IMR-90 (cell line): ENCODE results near the gene GLCCI1. TPM values are rescaled to one million over a fixed set of nuclear protein-coding genes. Genes with fewer than 3 reads are reported as not detected.

Experiments used
- ATAC-seq: fragments of 200-7000 bp; cut with Tn5 transposase; 2 replicates; pipeline ENCODE4 v1.9.1; 2020; ENCODE audit warnings: low read depth, mild to moderate bottlenecking, moderate library complexity
- BruUV-seq: library from RNA; stranded (reverse); fragments of 400-500 nt; replicated peaks from 2 replicates; lab custom pipeline; 2021; lab: Mats Ljungman, UMichigan
- CTCF ChIA-PET: fragments of 300-600 bp; formaldehyde crosslinking; extraction: SDS; loops from one replicate; lab custom pipeline; 2021; ENCODE audit warnings: antibody characterized with exemption; lab: Yijun Ruan, JAX
- POLR2A ChIA-PET: fragments of 300-600 bp; sonication (Branson Sonifier 250); formaldehyde crosslinking; loops from one replicate; lab custom pipeline; 2022; ENCODE audit warnings: antibody characterized with exemption; ENCODE audit not compliant: unreplicated experiment; lab: Charles Lee
- DNase-seq: peaks from one replicate; pipeline ENCODE4 v3.0.0; 2013
- H2AFZ ChIP-seq: replicated peaks from 2 replicates; pipeline ENCODE3; 2013; ENCODE audit warnings: low read length, mild to moderate bottlenecking; ENCODE audit not compliant: poor library complexity
- H2AK5ac ChIP-seq: 2 replicates; pipeline ENCODE4 v1.6.1; 2013; ENCODE audit warnings: low read depth, low read length, inconsistent platforms
- H2AK9ac ChIP-seq: replicated peaks from 2 replicates; pipeline ENCODE3; 2013; ENCODE audit warnings: mild to moderate bottlenecking, low read depth, low read length, moderate library complexity; ENCODE audit not compliant: poor library complexity
- H2BK120ac ChIP-seq: 2 replicates; pipeline ENCODE4 v1.6.1; 2013; ENCODE audit warnings: low read depth, low read length, inconsistent platforms
- H2BK15ac ChIP-seq: 3 replicates; pipeline ENCODE4 v1.6.1; 2013; ENCODE audit warnings: low read depth, low read length, inconsistent platforms
- H2BK20ac ChIP-seq: 2 replicates; pipeline ENCODE4 v1.6.1; 2013; ENCODE audit warnings: low read depth, mild to moderate bottlenecking, inconsistent platforms, low read length, moderate library complexity
- H2BK5ac ChIP-seq: 2 replicates; pipeline ENCODE4 v1.6.1; 2013; ENCODE audit warnings: mild to moderate bottlenecking, low read depth, low read length, inconsistent platforms; ENCODE audit not compliant: poor library complexity, severe bottlenecking
- H3K14ac ChIP-seq: replicated peaks from 2 replicates; pipeline ENCODE4 v1.6.1; 2013; ENCODE audit warnings: low read depth, low read length, inconsistent platforms
- H3K18ac ChIP-seq: 2 replicates; pipeline ENCODE4 v1.6.1; 2013; ENCODE audit warnings: low read depth, low read length, control low read depth
- H3K23ac ChIP-seq: 2 replicates; pipeline ENCODE4 v1.6.1; 2013; ENCODE audit warnings: low read depth, low read length, inconsistent platforms
- H3K27ac ChIP-seq: 2 replicates; pipeline ENCODE4 v1.5.1; 2013; ENCODE audit warnings: mild to moderate bottlenecking, control low read depth, low read length; ENCODE audit not compliant: insufficient read depth
- H3K27me3 ChIP-seq: 2 replicates; pipeline ENCODE4 v1.6.1; 2013; ENCODE audit warnings: low read length; ENCODE audit not compliant: control insufficient read depth, insufficient read depth
- H3K36me3 ChIP-seq: 2 replicates; pipeline ENCODE4 v1.6.1; 2013; ENCODE audit warnings: low read length, mixed read lengths; ENCODE audit not compliant: control insufficient read depth, insufficient read depth
- H3K4ac ChIP-seq: 2 replicates; pipeline ENCODE4 v1.6.1; 2013; ENCODE audit warnings: low read depth, low read length, inconsistent platforms
- H3K4me1 ChIP-seq: 2 replicates; pipeline ENCODE4 v1.6.1; 2013; ENCODE audit warnings: low read length, mixed read lengths; ENCODE audit not compliant: control insufficient read depth, insufficient read depth
- H3K4me2 ChIP-seq: 2 replicates; pipeline ENCODE4 v1.6.1; 2013; ENCODE audit warnings: low read depth, mild to moderate bottlenecking, control low read depth, low read length, moderate library complexity
- H3K4me3 ChIP-seq: 2 replicates; pipeline ENCODE4 v1.5.1; 2013; ENCODE audit warnings: low read depth, mild to moderate bottlenecking, control low read depth, low read length, moderate library complexity; ENCODE audit not compliant: insufficient read depth
- H3K56ac ChIP-seq: 2 replicates; pipeline ENCODE4 v1.6.1; 2013; ENCODE audit warnings: low read length, inconsistent platforms; ENCODE audit not compliant: insufficient read depth; ENCODE audit errors: extremely low read depth
- H3K79me1 ChIP-seq, 2 experiments: 2 replicates each; pipeline ENCODE4 v1.6.1; 2013; ENCODE audit warnings: low read length in 2 of 2, inconsistent platforms in 1 of 2, low read depth in 1 of 2
- H3K9ac ChIP-seq: 2 replicates; pipeline ENCODE4 v1.6.1; 2013; ENCODE audit warnings: low read depth, low read length, control low read depth
- H3K9me1 ChIP-seq: 2 replicates; pipeline ENCODE4 v1.6.1; 2013; ENCODE audit warnings: low read length, inconsistent platforms; ENCODE audit not compliant: insufficient read depth
- H3K9me3 ChIP-seq: 2 replicates; pipeline ENCODE4 v1.6.1; 2013; ENCODE audit warnings: low read length; ENCODE audit not compliant: control insufficient read depth, insufficient read depth
- H4K20me1 ChIP-seq: 2 replicates; pipeline ENCODE4 v1.6.1; 2013; ENCODE audit warnings: low read length, inconsistent platforms; ENCODE audit not compliant: insufficient read depth
- H4K5ac ChIP-seq: 2 replicates; pipeline ENCODE4 v1.6.1; 2013; ENCODE audit warnings: mild to moderate bottlenecking, low read depth, low read length, control low read depth
- H4K8ac ChIP-seq, 2 experiments: 2 replicates each; pipeline ENCODE4 v1.6.1; 2013; ENCODE audit warnings: low read depth in 2 of 2, low read length in 2 of 2, control low read depth in 1 of 2, inconsistent platforms in 1 of 2
- H4K91ac ChIP-seq: 2 replicates; pipeline ENCODE4 v1.6.1; 2013; ENCODE audit warnings: low read depth, low read length, inconsistent platforms; ENCODE audit not compliant: insufficient read depth
- BHLHE40 ChIP-seq: fragments of 150-350 bp; IDR thresholded peaks from 2 replicates; pipeline ENCODE4 v1.6.1; 2016; ENCODE audit warnings: mild to moderate bottlenecking, low read depth, low read length
- CEBPB ChIP-seq: IDR thresholded peaks from 2 replicates; pipeline ENCODE4 v1.6.1; 2012; ENCODE audit warnings: low read depth, low read length, improper control_type of control experiment
- CHD1 ChIP-seq: IDR thresholded peaks from 2 replicates; pipeline ENCODE4 v1.6.1; 2012; ENCODE audit warnings: low read depth, low read length, improper control_type of control experiment
- CTCF ChIP-seq: conservative IDR thresholded peaks from 2 replicates; pipeline ENCODE4 v1.5.1; 2012; ENCODE audit warnings: mild to moderate bottlenecking, low read depth, low read length, improper control_type of control experiment
- FOS ChIP-seq: fragments of 150-350 bp; IDR thresholded peaks from 2 replicates; pipeline ENCODE4 v1.6.1; 2016; ENCODE audit warnings: low read depth, low read length
- NFE2L2 ChIP-seq: fragments of 150-350 bp; IDR thresholded peaks from 2 replicates; pipeline ENCODE4 v1.6.1; 2016; ENCODE audit warnings: low read depth, mild to moderate bottlenecking, low read length
- POLR2A ChIP-seq: IDR thresholded peaks from 2 replicates; pipeline ENCODE4 v1.6.1; 2012; ENCODE audit warnings: mild to moderate bottlenecking, low read depth, low read length
- RAD21 ChIP-seq: IDR thresholded peaks from 2 replicates; pipeline ENCODE4 v1.6.1; 2012; ENCODE audit warnings: low read length, improper control_type of control experiment
- RCOR1 ChIP-seq: IDR thresholded peaks from 2 replicates; pipeline ENCODE4 v1.6.1; 2012; ENCODE audit warnings: mild to moderate bottlenecking, low read length, improper control_type of control experiment; ENCODE audit not compliant: insufficient replicate concordance
- RFX5 ChIP-seq: IDR thresholded peaks from 2 replicates; pipeline ENCODE4 v1.8.0; 2012; ENCODE audit warnings: low read depth, mild to moderate bottlenecking, low read length, moderate library complexity
- SMC3 ChIP-seq: fragments of 150-350 bp; IDR thresholded peaks from 2 replicates; pipeline ENCODE4 v1.6.1; 2016; ENCODE audit warnings: low read depth, mild to moderate bottlenecking, antibody characterized with exemption, low read length, moderate library complexity
- WGBS, 2 experiments: methylation state at CpG; one replicate each; pipeline versions ENCODE4 v1.1.5 to v1.1.7; 2013; ENCODE audit warnings: missing lambda C conversion rate in 2 of 2; ENCODE audit not compliant: insufficient read length in 1 of 2; ENCODE audit errors: extremely low coverage in 2 of 2; 5-methylcytosine and 5-hydroxymethylcytosine counted together
- dilution Hi-C: fragments of 300-500 bp; cut with HindIII; formaldehyde crosslinking; loops from one replicate; pipeline ENCODE4 v1.14.3; 2018; ENCODE audit warnings: low sequenced_read_pairs; ENCODE audit not compliant: unreplicated experiment
- in situ Hi-C: fragments of 300-500 bp; cut with MboI; formaldehyde crosslinking; loops from 3 replicates; pipeline ENCODE4 v1.14.3; 2019; ENCODE audit warnings: low sequenced_read_pairs, inconsistent platforms, mixed read lengths
- intact Hi-C: fragments of 100-400 bp; cut with micrococcal nuclease; formaldehyde crosslinking; loops from 2 replicates; pipeline ENCODE4 v1.10.0; 2022
- polyA plus RNA-seq, 3 experiments: library from polyadenylated mRNA; depleted of rRNA; stranded (reverse); fragments of >200 nt; gene quantifications; 2 replicates each; pipeline ENCODE4 v1.2.3, GENCODE V29; 2012; ENCODE audit warnings: low replicate concordance in 1 of 3
- total RNA-seq: library from RNA; depleted of rRNA; stranded (reverse); fragments of >200 nt; gene quantifications from 2 replicates; pipeline ENCODE4 v1.2.3, GENCODE V29; 2012
- TF ChIP-seq, protein P1 (sequence below): fragments of 150-350 bp; IDR thresholded peaks from 2 replicates; pipeline ENCODE4 v1.6.1; 2017; ENCODE audit warnings: mild to moderate bottlenecking, antibody characterized with exemption, low read length, low read depth

GLCCI1 gene
- total and polyA plus RNA-seq, 2 of the 4 experiments (the other 2 are of a cell fraction): 4.1 to 6.2 TPM

DNA sequence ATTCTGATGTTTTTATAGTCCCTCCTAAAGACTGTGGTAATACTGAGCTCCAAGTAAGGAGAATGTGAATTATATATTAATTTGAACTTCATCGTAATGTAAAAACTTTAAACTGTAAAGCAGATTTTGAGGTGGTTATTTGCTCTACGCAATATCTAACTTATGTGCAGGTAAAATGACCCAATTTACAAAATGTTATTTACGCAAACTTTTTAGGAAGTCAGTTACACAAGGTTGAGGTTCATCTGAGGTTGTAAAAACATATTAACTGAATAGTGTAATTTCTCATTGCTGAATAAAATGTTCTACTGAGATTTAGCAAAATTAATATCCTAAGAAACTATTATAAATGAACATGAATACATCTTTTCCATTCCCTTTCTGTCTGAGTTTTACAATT is 15.8 kb downstream of the GLCCI1 start:
- Histone ChIP-seq H2BK15ac (no peak overlapping the region), H3K4me1 (no peaks in the 10 kb centered on the region), H3K4me2 (no peak overlapping the region), H3K36me3 (no peaks in the 10 kb centered on the region), H3K4ac (no peak overlapping the region), H2BK5ac (no peak overlapping the region), H3K27ac (no peak overlapping the region), H3K23ac (no peak overlapping the region), H4K20me1 (no peaks in the 10 kb centered on the region; the same call in 1 of the 2 replicates), H3K18ac (no peak overlapping the region), H3K27me3 (no peaks in the 10 kb centered on the region), H2AK9ac (no peak overlapping the region), H3K56ac (no peak overlapping the region), H4K5ac (no peak overlapping the region), H2AFZ (no peak overlapping the region), H3K14ac (no peak overlapping the region), H4K91ac (no peak overlapping the region), H3K9me1 (no peaks in the 10 kb centered on the region), H2BK120ac (no peak overlapping the region), H4K8ac (no peak overlapping the region), H2AK5ac (no peak overlapping the region), H3K4me3 (no peak overlapping the region), H3K79me1 (peaks cover 7 to 26% of the 10 kb centered on the region in 2 experiments), H3K9ac (no peak overlapping the region), H3K9me3 (no peaks in the 10 kb centered on the region), H2BK20ac (no peak overlapping the region)
- no peak for ATAC-seq
- in situ Hi-C loops: no loop called here
- WGBS, 2 experiments: no CpG with 5 or more reads among the region's 3 CpGs
- ChIA-PET POLR2A (no interaction called here), CTCF (no interaction called here)
- no peak for DNase-seq
- dilution Hi-C loops: no loop called here
- no TSS peak for BruUV-seq
- TF ChIP-seq NFE2L2 (no peak), BHLHE40 (no peak), FOS (no peak), CHD1 (no peak), RCOR1 (no peak), CEBPB (no peak), RFX5 (no peak), CTCF (no peak), POLR2A (no peak), RAD21 (no peak), SMC3 (no peak)
- TF ChIP-seq, protein P1, sequence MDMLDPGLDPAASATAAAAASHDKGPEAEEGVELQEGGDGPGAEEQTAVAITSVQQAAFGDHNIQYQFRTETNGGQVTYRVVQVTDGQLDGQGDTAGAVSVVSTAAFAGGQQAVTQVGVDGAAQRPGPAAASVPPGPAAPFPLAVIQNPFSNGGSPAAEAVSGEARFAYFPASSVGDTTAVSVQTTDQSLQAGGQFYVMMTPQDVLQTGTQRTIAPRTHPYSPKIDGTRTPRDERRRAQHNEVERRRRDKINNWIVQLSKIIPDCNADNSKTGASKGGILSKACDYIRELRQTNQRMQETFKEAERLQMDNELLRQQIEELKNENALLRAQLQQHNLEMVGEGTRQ: no peak
- intact Hi-C loops: no loop called here
